Chondrocyte (in vitro differentiated cells): ENCODE results near the gene NFIA. TPM values are rescaled to one million over a fixed set of nuclear protein-coding genes. Genes with fewer than 3 reads are reported as not detected.
A peak's percentile ranks its signal among the peaks of the same experiment; 100 is the strongest.
"Not testable (repeated sequence)": the region's sequence is repeated elsewhere in the genome, so short reads cannot be mapped to it uniquely, and the experiment has no call there.

ENCODE experiments used
- DNase-seq: peaks from one replicate; pipeline ENCODE4 v3.0.0; 2021; ENCODE audit warnings: mixed read lengths, low spot score
- H3K27ac Mint-ChIP-seq: one replicate; pipeline ENCODE4 v1.8.0; 2021; ENCODE audit warnings: mild to moderate bottlenecking, moderate library complexity, mixed read lengths; ENCODE audit not compliant: unreplicated experiment
- H3K27me3 Mint-ChIP-seq: 2 replicates; pipeline ENCODE4 v1.8.0; 2021; ENCODE audit warnings: low read depth, mixed read lengths
- H3K36me3 Mint-ChIP-seq: 2 replicates; pipeline ENCODE4 v1.8.0; 2021; ENCODE audit warnings: low read depth, mixed read lengths
- H3K4me1 Mint-ChIP-seq: 2 replicates; pipeline ENCODE4 v1.8.0; 2021; ENCODE audit warnings: low read depth, mild to moderate bottlenecking, mixed read lengths
- H3K4me3 Mint-ChIP-seq: one replicate; pipeline ENCODE4 v1.8.0; 2021; ENCODE audit warnings: mild to moderate bottlenecking, moderate library complexity, mixed read lengths; ENCODE audit not compliant: unreplicated experiment
- H3K9me3 Mint-ChIP-seq: 2 replicates; pipeline ENCODE4 v1.8.0; 2021; ENCODE audit warnings: low read depth, mixed read lengths
- total RNA-seq: library from RNA; stranded (reverse); gene quantifications from 3 replicates; pipeline ENCODE4 v1.2.1, GENCODE V29; 2021
- TF ChIP-seq, protein P1 (sequence below): fragments of 200-600 bp; sonication (generic); IDR thresholded peaks from 2 replicates; pipeline ENCODE4 v1.5.0; 2021; ENCODE audit warnings: antibody characterized with exemption, mild to moderate bottlenecking, moderate library complexity

Gene NFIA
- total RNA-seq, 1 donor from 2014 or later: 43.0 TPM

DNA sequence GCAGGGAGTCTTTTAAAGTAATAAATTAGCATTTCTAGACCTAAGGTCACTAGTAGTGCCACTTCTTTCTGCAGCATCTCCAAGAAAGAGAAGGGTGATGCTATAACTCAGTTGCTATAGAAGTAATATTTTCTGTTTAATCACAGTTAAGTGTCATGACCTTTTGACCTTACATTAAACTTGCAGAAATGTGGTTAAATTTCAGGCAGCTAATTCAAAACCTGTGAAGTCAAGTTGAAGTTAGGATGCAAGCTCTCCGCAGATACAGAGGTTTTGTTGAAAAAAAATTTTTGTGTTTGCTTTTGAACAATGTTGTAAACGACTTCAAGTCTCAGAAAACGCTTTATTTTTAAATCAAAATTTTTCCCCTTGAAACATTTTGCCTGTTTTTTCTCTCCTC, 193.9 kb downstream of the NFIA start:
- DNase-seq: no peak
- peaks cover 27% of the 10 kb centered on the region for H3K4me1 Mint-ChIP-seq
- no peaks in the 10 kb centered on the region for H3K36me3 Mint-ChIP-seq
- TF ChIP-seq, protein P1, sequence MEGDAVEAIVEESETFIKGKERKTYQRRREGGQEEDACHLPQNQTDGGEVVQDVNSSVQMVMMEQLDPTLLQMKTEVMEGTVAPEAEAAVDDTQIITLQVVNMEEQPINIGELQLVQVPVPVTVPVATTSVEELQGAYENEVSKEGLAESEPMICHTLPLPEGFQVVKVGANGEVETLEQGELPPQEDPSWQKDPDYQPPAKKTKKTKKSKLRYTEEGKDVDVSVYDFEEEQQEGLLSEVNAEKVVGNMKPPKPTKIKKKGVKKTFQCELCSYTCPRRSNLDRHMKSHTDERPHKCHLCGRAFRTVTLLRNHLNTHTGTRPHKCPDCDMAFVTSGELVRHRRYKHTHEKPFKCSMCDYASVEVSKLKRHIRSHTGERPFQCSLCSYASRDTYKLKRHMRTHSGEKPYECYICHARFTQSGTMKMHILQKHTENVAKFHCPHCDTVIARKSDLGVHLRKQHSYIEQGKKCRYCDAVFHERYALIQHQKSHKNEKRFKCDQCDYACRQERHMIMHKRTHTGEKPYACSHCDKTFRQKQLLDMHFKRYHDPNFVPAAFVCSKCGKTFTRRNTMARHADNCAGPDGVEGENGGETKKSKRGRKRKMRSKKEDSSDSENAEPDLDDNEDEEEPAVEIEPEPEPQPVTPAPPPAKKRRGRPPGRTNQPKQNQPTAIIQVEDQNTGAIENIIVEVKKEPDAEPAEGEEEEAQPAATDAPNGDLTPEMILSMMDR: no peak
- H3K27ac Mint-ChIP-seq: no peak overlapping the region
- no peaks in the 10 kb centered on the region for H3K9me3 Mint-ChIP-seq
- H3K27me3 Mint-ChIP-seq: no peaks in the 10 kb centered on the region
- H3K4me3 Mint-ChIP-seq: no peak overlapping the region

DNA sequence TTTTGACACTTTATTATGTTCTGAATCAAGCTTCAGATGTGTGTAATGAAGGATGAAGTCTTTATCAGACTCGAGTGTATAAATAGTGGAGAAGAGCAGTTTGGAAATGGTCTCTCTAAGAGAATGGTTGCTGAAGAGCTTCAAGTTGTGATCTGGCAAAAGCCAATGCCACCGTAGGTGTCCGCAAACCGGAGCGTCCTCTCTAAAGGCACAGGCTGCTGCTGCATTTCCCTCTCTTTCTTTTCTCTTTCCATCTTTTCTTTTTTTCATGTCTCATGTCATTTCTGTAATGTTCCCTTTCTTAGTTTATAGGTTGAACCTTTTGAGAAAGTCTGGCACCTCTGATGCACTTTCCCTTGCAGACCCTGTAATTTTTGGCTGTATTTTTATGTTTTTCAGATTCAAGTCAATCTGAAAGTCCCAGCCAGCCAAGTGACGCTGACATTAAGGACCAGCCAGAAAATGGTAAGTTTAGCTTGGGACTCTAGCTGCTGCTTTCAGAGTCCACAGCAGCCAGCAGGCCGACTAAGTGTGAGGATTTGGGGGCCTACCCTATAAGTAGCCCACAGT, 194.8 kb downstream of the NFIA start:
- H3K4me1 Mint-ChIP-seq: peaks cover 26% of the 10 kb centered on the region
- H3K36me3 Mint-ChIP-seq: no peaks in the 10 kb centered on the region
- H3K9me3 Mint-ChIP-seq: no peaks in the 10 kb centered on the region
- no peak overlapping the region for H3K4me3 Mint-ChIP-seq
- no peak for DNase-seq
- TF ChIP-seq, protein P1: no peak
- no peak overlapping the region for H3K27ac Mint-ChIP-seq
- no peaks in the 10 kb centered on the region for H3K27me3 Mint-ChIP-seq

DNA sequence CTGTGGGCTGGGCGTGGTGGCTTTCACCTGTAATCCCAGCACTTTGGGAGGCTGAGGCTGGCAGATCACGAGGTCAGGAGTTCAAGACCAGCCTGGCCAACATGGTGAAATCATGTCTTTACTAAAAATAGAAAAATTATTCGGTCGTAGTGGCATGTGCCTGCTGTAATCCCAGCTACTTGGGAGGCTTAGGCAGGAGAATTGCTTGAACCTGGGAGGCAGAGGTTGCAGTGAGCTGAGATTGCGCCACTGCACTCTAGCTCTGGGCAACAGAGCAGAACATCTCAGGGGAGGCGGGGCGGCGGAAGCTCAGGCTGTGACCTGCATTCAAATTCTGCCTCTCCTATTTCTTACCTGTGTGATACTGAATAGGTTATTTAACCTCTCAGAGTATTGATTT, 196.1 kb downstream of the NFIA start:
- H3K9me3 Mint-ChIP-seq, H3K36me3 Mint-ChIP-seq, H3K27me3 Mint-ChIP-seq, H3K4me3 Mint-ChIP-seq, DNase-seq: not testable (repeated sequence)
- Mint-ChIP-seq H3K27ac (peak overlapping the region; percentile 61), H3K4me1 (peaks cover 33% of the 10 kb centered on the region)

DNA sequence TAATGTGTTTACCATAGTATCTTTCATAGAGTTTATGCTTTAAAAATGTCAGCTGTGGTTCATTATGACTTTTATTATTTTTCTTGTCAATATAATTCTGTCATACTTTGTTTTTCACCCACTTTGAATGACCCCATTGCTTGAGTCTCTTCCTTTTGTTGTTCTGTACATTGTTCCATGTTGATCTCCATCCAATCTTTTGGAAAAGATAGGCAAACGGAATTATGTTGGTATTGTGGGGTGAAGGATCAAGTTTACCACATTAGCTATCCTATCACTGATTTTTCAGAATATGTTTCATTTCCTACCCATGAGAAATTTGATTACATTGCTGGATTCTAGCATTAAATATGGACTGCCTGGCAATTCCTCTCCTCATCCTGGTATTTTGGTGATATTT, 196.6 kb downstream of the NFIA start:
- Mint-ChIP-seq H3K36me3 (no peaks in the 10 kb centered on the region), H3K27me3 (no peaks in the 10 kb centered on the region), H3K9me3 (no peaks in the 10 kb centered on the region), H3K4me1 (peaks cover 33% of the 10 kb centered on the region), H3K27ac (no peak overlapping the region), H3K4me3 (no peak overlapping the region)
- TF ChIP-seq, protein P1: no peak
- no peak for DNase-seq

DNA sequence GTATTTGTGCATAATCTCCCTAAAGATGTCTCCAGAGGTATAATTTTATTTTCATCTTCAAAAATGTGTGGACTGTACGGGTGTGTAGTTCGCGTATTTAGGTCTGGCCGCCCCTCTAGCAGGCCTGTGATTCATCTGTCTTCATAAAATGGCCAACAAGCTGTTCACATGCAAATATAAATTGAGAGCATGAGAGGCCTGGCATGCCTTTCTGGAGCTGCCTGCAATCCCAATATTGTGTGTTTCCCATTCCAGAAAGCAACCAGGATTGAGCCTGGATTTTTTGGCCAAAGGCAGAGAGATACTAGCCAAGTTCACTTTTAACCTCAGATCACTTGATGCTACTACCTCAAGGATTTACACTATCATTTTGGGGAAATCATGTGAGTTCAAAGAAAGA, 197.2 kb downstream of the NFIA start:
- H3K4me3 Mint-ChIP-seq: no peak overlapping the region
- no peaks in the 10 kb centered on the region for H3K36me3 Mint-ChIP-seq
- no peaks in the 10 kb centered on the region for H3K27me3 Mint-ChIP-seq
- DNase-seq: no peak
- no peak overlapping the region for H3K27ac Mint-ChIP-seq
- peaks cover 35% of the 10 kb centered on the region for H3K4me1 Mint-ChIP-seq
- no peaks in the 10 kb centered on the region for H3K9me3 Mint-ChIP-seq
- TF ChIP-seq, protein P1: no peak

DNA sequence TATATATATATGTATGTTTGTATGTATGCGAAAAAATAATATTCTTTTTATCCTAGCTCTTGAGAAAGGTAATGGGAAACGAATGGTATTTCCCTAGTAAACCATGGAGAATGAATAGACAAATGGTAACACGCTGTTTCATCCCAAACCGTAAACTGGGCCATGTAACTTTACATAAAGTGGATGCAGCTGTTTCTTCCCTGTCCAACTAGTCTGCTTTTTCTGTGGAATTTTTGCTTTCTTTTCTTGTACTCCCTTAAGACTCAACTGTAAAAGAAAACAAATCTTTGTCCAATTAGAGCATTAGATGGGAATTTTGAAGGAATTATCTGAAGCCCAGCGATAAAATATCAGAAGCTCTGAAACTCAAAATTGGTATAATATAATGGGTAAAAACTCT, 198.1 kb downstream of the NFIA start:
- Mint-ChIP-seq H3K27ac (no peak overlapping the region), H3K4me3 (no peak overlapping the region), H3K27me3 (no peaks in the 10 kb centered on the region), H3K9me3 (no peaks in the 10 kb centered on the region), H3K4me1 (peaks cover 35% of the 10 kb centered on the region), H3K36me3 (no peaks in the 10 kb centered on the region)
- DNase-seq: no peak
- TF ChIP-seq, protein P1: no peak
